Neural progenitor cell (in vitro differentiated cells): ENCODE data around the gene VTI1A. TPM values are rescaled to one million over a fixed set of nuclear protein-coding genes. Genes with fewer than 3 reads are reported as not detected.

Source experiments
- DNase-seq: peaks from one replicate; pipeline ENCODE4 v3.0.0-alpha.2; 2016; ENCODE audit warnings: low spot score
- H2AFZ ChIP-seq: fragments of 200-600 bp; sonication (generic); replicated peaks from 2 replicates; pipeline ENCODE4 v1.6.1; 2016; ENCODE audit warnings: antibody characterized with exemption
- H3F3A ChIP-seq: fragments of 200-600 bp; sonication (generic); 2 replicates; pipeline ENCODE4 v1.6.1; 2016; ENCODE audit warnings: antibody characterized with exemption, low read depth
- H3K27ac ChIP-seq: fragments of 200-600 bp; sonication (generic); 2 replicates; pipeline ENCODE4 v1.5.1; 2016; ENCODE audit warnings: mild to moderate bottlenecking
- H3K27me3 ChIP-seq: fragments of 200-600 bp; sonication (generic); 2 replicates; pipeline ENCODE4 v1.6.1; 2016; ENCODE audit warnings: mild to moderate bottlenecking, moderate library complexity
- H3K36me3 ChIP-seq: fragments of 200-600 bp; sonication (generic); 2 replicates; pipeline ENCODE4 v1.5.1; 2016
- H3K4me1 ChIP-seq: fragments of 200-600 bp; sonication (generic); 2 replicates; pipeline ENCODE4 v1.6.1; 2016; ENCODE audit warnings: mixed run types
- H3K4me2 ChIP-seq: fragments of 200-600 bp; sonication (generic); 2 replicates; pipeline ENCODE4 v1.6.1; 2016
- H3K4me3 ChIP-seq: fragments of 200-600 bp; sonication (generic); 2 replicates; pipeline ENCODE4 v1.5.1; 2016
- H3K79me2 ChIP-seq: fragments of 200-600 bp; sonication (generic); 2 replicates; pipeline ENCODE4 v1.6.1; 2016; ENCODE audit warnings: low read depth
- H3K9ac ChIP-seq: fragments of 200-600 bp; sonication (generic); 2 replicates; pipeline ENCODE4 v1.6.1; 2016
- H3K9me3 ChIP-seq: fragments of 200-600 bp; sonication (generic); 2 replicates; pipeline ENCODE4 v1.5.1; 2016; ENCODE audit warnings: low read depth
- H4K20me1 ChIP-seq: fragments of 200-600 bp; sonication (generic); 2 replicates; pipeline ENCODE4 v1.6.1; 2016; ENCODE audit warnings: low read depth
- H3K27ac Mint-ChIP-seq: 3 replicates; pipeline ENCODE4 v1.8.0; 2021; ENCODE audit warnings: mixed read lengths
- H3K27me3 Mint-ChIP-seq: 2 replicates; pipeline ENCODE4 v1.8.0; 2022; ENCODE audit warnings: low read depth, mild to moderate bottlenecking, inconsistent platforms, moderate library complexity, mixed read lengths; ENCODE audit not compliant: insufficient read depth
- H3K36me3 Mint-ChIP-seq: 3 replicates; pipeline ENCODE4 v1.8.0; 2021; ENCODE audit warnings: mixed read lengths
- H3K4me1 Mint-ChIP-seq: 3 replicates; pipeline ENCODE4 v1.8.0; 2021; ENCODE audit warnings: mixed read lengths
- H3K4me3 Mint-ChIP-seq: 3 replicates; pipeline ENCODE4 v1.8.0; 2021; ENCODE audit warnings: mild to moderate bottlenecking, moderate library complexity, mixed read lengths
- H3K9me3 Mint-ChIP-seq: 3 replicates; pipeline ENCODE4 v1.8.0; 2020; ENCODE audit warnings: mixed read lengths
- EZH2 ChIP-seq: fragments of 200-600 bp; sonication (generic); IDR thresholded peaks from 2 replicates; pipeline ENCODE4 v1.6.1; 2017; ENCODE audit warnings: antibody characterized with exemption, mild to moderate bottlenecking, moderate library complexity
- EZH2phosphoT487 ChIP-seq: fragments of 200-600 bp; sonication (generic); IDR thresholded peaks from 2 replicates; pipeline ENCODE4 v1.6.1; 2017; ENCODE audit warnings: antibody characterized with exemption
- total RNA-seq: library from RNA; depleted of rRNA; stranded (reverse); fragments of >200 nt; gene quantifications from 2 replicates; pipeline ENCODE4 v1.2.3, GENCODE V29; 2015; ENCODE audit warnings: low replicate concordance
- TF ChIP-seq, protein P1 (sequence below): fragments of 200-600 bp; sonication (generic); IDR thresholded peaks from 2 replicates; pipeline ENCODE4 v1.5.1; 2017; ENCODE audit warnings: antibody characterized with exemption, mild to moderate bottlenecking

The VTI1A gene
- total RNA-seq, 1 donor from 2014 or later = 28.8 TPM

DNA sequence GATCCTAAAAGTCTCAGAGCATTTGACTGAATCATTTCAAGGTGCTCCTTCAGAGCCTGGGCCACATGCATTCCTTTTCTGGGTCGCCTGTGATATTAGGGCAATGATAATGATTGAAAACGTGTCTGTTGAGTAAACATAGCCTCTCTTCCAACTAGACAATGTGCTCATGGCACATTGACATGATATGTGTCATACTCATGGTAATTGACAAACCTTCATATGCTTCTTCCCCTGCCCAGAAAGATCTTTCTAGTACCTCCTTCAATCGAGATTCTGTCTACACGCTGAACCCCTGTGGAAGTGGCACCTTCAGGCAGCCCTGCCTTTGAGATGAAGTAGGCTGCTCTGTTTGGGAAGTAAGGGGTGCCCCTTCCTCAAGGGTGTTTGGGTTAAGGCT lies 404.2 kb downstream of the VTI1A start:
- H3K27ac Mint-ChIP-seq = no peak overlapping the region
- peaks cover 4% of the 10 kb centered on the region for H3K9me3 ChIP-seq
- H3K27me3 Mint-ChIP-seq = peaks cover 4% of the 10 kb centered on the region
- H3K4me2 ChIP-seq = no peak overlapping the region
- no peaks in the 10 kb centered on the region for H3K79me2 ChIP-seq
- H3K27ac ChIP-seq = no peak overlapping the region
- H3K36me3 ChIP-seq = no peaks in the 10 kb centered on the region
- H3K9ac ChIP-seq = no peak overlapping the region
- peaks cover 4% of the 10 kb centered on the region for H3F3A ChIP-seq
- no peak for DNase-seq
- TF ChIP-seq, protein P1, sequence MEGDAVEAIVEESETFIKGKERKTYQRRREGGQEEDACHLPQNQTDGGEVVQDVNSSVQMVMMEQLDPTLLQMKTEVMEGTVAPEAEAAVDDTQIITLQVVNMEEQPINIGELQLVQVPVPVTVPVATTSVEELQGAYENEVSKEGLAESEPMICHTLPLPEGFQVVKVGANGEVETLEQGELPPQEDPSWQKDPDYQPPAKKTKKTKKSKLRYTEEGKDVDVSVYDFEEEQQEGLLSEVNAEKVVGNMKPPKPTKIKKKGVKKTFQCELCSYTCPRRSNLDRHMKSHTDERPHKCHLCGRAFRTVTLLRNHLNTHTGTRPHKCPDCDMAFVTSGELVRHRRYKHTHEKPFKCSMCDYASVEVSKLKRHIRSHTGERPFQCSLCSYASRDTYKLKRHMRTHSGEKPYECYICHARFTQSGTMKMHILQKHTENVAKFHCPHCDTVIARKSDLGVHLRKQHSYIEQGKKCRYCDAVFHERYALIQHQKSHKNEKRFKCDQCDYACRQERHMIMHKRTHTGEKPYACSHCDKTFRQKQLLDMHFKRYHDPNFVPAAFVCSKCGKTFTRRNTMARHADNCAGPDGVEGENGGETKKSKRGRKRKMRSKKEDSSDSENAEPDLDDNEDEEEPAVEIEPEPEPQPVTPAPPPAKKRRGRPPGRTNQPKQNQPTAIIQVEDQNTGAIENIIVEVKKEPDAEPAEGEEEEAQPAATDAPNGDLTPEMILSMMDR = no peak
- TF ChIP-seq EZH2phosphoT487 = no peak
- no peak for TF ChIP-seq EZH2
- no peak overlapping the region for H3K4me3 ChIP-seq
- H3K27me3 ChIP-seq = no peaks in the 10 kb centered on the region
- peaks cover 2% of the 10 kb centered on the region for H3K36me3 Mint-ChIP-seq
- H4K20me1 ChIP-seq = no peaks in the 10 kb centered on the region
- no peak overlapping the region for H2AFZ ChIP-seq
- H3K4me1 ChIP-seq = peaks cover 28% of the 10 kb centered on the region
- peaks cover 16% of the 10 kb centered on the region for H3K4me1 Mint-ChIP-seq
- peaks cover 9% of the 10 kb centered on the region for H3K9me3 Mint-ChIP-seq
- no peak overlapping the region for H3K4me3 Mint-ChIP-seq

DNA sequence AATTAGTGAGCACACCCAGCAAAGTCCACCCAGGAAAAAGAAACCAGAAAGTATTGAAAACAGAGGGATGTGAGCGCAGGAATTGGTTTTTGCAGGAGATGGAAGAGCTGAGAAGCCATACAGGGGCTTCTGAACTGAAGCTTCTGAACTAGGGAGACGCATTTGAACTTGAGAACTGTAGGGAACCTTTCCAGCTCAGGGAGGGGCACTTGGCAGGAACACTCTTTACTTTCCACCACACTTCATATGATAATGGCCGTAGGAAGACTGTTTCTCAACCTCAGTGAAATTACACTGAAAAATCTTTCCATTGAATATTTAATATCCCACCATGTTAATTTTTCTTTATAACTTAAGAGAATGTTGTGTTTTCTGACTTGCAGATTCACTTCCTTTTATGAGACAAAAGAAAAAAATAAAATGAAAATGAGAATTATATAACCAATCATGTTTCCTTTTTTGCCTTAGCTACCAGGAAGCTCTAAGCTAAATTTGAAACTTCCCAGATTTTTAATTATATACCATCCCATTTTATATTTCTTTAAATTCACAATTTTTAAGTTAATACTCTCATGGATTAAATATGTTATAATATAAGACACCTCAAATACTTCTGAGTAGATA lies 404.7 kb downstream of the VTI1A start:
- H3K36me3 Mint-ChIP-seq = peaks cover 2% of the 10 kb centered on the region
- peaks cover 4% of the 10 kb centered on the region for H3K27me3 Mint-ChIP-seq
- DNase-seq = no peak
- no peak overlapping the region for H3K4me2 ChIP-seq
- H3K9ac ChIP-seq = no peak overlapping the region
- no peak overlapping the region for H3K4me3 Mint-ChIP-seq
- H3K27ac ChIP-seq = no peak overlapping the region
- no peaks in the 10 kb centered on the region for H4K20me1 ChIP-seq
- H3K9me3 ChIP-seq = peaks cover 4% of the 10 kb centered on the region
- TF ChIP-seq EZH2 (no peak), EZH2phosphoT487 (no peak)
- TF ChIP-seq, protein P1 = no peak
- H3K27me3 ChIP-seq = no peaks in the 10 kb centered on the region
- H3K4me1 Mint-ChIP-seq = peaks cover 16% of the 10 kb centered on the region
- H2AFZ ChIP-seq = no peak overlapping the region
- no peak overlapping the region for H3K4me3 ChIP-seq
- H3K4me1 ChIP-seq = peaks cover 28% of the 10 kb centered on the region
- no peaks in the 10 kb centered on the region for H3K36me3 ChIP-seq
- H3F3A ChIP-seq = peaks cover 4% of the 10 kb centered on the region
- peaks cover 9% of the 10 kb centered on the region for H3K9me3 Mint-ChIP-seq
- H3K79me2 ChIP-seq = no peaks in the 10 kb centered on the region
- no peak overlapping the region for H3K27ac Mint-ChIP-seq

- DNase-seq = no peak
- no peak overlapping the region for H3K27ac Mint-ChIP-seq
- H3K4me1 Mint-ChIP-seq = peaks cover 16% of the 10 kb centered on the region
- H3K27me3 Mint-ChIP-seq = peaks cover 4% of the 10 kb centered on the region
- H3K9ac ChIP-seq = no peak overlapping the region
- no peak overlapping the region for H3K4me3 ChIP-seq
- no peaks in the 10 kb centered on the region for H3K36me3 ChIP-seq
- H4K20me1 ChIP-seq = no peaks in the 10 kb centered on the region
- H3K9me3 Mint-ChIP-seq = peaks cover 6% of the 10 kb centered on the region
- H3K27me3 ChIP-seq = no peaks in the 10 kb centered on the region
- H3K27ac ChIP-seq = no peak overlapping the region
- peaks cover 4% of the 10 kb centered on the region for H3K9me3 ChIP-seq
- peaks cover 2% of the 10 kb centered on the region for H3K36me3 Mint-ChIP-seq
- H3K4me3 Mint-ChIP-seq = no peak overlapping the region
- H3K79me2 ChIP-seq = no peaks in the 10 kb centered on the region
- H3K4me1 ChIP-seq = peaks cover 28% of the 10 kb centered on the region
- H2AFZ ChIP-seq = no peak overlapping the region
- peaks cover 4% of the 10 kb centered on the region for H3F3A ChIP-seq
- no peak overlapping the region for H3K4me2 ChIP-seq
- TF ChIP-seq EZH2 (no peak), EZH2phosphoT487 (no peak)
- TF ChIP-seq, protein P1 = no peak
Measured at GRCh38 chr10:112852306-112852705, 405.3 kb downstream of the VTI1A start.
